HS-27A (cell line): Measurements from ENCODE around the gene HADHA.

Source experiments
- DNase-seq: peaks from one replicate; pipeline ENCODE4 v3.0.0-alpha.2; 2012; ENCODE audit warnings: low read depth, missing footprints

HADHA gene

DNA sequence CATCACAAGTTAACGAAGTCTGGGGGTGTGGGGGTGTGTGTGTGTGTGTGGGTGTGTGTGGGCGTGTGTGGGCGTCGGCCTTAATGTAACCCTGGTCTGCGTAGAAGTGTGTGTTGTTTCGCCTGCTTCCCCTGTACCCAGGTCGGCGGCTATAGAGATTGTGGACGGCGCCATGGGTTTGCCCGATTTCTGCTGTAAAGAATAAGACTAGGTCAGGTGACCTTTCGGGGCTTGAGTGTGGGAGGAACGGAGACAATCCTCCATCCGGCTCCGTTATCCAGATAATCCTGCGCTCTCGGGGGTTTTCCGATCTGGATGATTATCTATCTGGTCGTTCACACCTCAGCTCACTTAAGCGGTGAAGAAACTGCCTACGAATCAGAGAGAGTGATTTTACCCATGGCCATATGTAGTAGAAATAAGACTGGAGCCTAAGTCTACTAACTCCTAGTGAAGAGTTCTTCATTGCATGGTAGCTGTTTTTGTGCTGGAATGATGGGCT, 850 bp upstream of the HADHA start:
- DNase-seq, result no peak

DNA sequence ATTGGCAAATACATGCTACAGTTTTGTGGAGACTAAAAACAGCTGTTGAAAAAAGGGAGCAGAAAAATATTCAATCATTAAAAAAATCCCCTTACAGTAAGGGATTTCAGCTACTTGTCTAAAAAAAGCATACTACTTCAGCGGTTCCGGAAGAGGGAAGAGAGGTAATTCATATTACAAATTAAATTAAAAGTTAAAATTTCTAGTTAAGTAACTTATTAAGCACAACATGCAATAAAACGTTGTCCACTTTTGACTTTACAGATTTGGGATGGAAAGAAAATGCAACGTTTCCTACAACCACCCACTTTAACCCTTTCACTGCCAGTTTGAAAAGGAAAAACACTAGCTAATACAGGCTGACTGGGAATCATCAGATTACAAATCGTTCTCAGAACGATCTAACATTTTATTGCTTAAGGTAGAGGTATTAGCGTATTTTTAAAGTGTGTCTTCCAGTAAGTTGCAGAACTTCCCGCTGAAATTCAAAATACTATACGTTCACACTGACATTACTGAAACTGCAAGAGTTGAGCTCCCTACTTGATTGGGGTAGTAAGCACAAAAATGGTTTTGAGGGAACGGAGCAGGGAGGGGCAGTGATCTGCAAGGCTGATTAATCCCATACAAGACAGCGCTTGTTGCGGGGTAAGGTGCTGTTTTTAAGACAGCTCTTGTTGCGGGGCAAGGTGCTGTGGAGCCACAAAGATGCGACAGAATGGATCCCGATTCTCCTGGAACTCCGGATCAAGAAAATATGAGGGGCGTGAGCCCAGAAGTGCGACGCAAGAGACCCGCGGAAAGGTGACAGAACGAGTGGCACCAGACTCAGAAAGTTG, 743 bp downstream of the HADHA start:
- no peak for DNase-seq

DNA sequence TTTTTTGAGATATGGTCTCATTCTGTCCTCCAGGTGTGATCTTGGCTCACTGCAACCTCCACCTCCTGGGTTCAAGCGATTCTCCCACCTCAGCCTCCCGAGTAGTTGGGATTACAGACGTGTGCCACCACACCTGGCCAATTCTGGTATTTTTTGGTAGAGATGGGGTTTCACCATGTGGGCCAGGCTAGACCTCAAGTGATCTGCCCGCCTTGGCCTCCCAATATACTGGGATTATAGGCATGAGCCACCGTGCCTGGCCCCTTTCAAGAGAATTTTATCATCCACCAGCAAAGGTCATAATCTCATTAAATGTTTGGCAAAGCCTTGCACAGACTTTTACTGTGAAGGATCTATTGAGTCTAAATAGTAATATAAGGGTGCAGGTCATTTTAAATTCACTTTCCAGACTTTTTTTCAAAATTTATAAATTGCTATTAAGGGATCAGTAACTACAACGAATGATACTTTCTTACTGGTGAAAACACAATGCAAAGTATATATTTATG, 2.5 kb downstream of the HADHA start:
- no peak for DNase-seq

DNA sequence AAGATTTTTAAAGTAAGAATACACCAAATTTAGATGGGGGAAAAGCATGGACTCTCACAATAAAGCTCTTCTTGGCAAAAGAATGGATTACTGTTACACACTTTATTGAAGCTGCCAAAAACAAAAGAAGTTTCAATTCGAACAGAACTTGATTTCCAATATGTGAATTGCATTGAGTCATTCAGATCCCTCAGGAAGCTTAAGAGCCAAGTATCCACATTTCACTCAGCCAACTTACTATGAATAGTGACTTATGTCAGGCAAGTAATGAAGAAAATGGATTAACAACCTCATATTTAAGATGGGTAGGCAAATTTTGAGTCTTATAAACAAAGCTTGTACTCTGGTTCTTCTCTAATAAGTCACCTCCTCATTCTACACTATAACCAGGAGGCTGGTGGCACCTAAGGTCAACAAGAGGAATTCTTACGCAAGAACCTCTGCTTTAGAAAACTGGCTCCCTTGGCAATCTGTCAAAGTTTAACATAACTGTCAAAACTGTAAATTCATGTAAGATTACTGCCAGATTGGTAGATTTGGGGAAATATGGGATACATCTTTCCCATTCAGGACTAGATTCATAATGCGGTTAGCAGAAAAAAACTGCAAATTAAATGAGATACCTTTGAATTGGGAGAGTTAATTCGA, 6.0 kb downstream of the HADHA start:
- DNase-seq, result no peak

DNA sequence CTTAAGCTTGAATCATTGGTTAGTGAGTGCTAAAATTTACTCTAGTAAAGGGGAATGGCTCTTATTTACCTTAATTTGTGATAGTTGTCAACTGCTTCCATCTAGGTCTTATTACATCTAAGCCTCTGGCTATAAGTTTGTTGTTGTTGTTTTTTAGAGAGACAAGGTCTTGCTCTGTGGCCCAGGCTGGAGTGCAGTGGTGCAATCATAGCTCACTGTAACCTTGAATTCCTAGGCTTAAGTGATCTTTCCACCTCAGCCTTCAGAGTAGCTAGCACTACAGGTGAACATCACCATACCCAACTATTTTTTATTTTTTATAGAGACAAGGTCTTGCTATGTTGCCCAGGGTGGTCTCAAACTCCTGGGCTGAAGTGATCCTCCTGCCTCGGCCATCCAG, 6.6 kb downstream of the HADHA start:
- no peak for DNase-seq

DNA sequence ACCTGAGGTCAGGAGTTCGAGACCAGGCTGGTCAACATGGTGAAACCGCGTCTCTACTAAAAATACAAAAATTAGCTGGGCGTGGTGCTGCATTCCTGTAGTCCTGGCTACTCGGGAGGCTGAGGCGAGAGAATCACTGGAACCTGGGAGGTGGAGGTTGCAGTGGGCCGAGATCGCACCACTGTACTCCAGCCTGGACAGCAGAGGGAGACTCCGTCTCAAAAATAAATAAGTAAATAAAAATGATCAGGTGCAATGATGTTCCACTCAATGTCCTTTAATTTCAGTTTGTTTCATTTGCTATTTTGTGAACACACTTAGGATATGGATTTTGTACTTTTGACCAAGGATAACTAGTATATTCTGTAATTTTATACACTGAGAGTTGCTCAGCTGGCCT, 9.3 kb downstream of the HADHA start:
- DNase-seq, result no peak

DNA sequence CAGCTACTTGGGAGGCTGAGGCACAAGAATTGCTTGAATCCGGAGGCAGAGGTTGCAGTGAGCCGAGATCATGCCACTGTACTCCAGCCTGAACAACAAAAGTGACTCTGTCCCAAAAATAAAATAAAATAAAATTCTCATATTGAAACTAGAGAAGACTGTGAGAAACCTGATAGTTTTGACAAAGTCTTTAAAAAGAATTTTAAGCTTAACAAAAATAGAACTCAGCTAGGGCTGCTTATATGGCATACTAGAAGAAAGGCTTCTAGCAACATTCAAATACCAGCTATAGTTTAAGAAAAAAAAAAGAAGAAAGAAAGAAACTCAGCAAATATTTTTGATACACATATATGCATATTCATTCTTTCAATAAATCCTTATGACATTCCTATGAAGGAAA, 13.6 kb downstream of the HADHA start:
- DNase-seq, result no peak

DNA sequence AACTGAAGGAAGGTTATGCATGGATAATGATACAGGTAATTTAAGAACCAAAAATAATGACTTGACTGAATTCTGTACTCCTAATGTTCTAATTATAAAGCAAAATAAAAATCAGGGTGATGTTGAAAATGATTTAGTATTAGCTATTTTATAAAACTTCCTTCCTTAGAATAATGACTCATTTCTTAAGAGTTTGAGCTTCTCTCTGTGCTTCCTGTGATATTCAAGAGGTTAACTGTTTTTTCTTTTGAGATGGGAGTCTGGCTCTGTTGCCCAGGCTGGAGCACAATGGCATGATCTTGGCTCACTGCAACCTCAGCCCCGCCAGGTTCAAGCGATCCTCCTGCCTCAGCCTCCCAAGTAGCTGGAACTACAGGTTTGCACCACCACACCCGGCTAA, 14.8 kb downstream of the HADHA start:
- DNase-seq, result no peak

DNA sequence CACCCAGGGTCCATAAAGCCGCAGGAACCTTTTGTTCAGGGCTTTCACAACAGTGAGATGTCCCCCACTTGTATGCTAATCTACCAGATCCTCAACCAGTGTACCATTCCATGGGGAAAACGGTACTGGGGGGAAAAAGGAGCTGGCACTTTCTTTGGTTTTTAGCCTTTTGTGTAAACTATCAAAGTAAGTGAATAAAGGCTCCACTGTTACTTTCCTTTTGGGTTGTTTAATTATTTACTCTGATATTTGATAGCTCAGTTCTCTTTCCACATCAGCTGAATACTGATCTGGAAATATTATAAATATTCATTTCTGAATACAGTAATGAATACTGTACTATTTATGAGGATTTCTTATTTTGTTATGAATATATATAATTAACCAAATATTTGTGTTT, 20.3 kb downstream of the HADHA start:
- DNase-seq, result no peak

DNA sequence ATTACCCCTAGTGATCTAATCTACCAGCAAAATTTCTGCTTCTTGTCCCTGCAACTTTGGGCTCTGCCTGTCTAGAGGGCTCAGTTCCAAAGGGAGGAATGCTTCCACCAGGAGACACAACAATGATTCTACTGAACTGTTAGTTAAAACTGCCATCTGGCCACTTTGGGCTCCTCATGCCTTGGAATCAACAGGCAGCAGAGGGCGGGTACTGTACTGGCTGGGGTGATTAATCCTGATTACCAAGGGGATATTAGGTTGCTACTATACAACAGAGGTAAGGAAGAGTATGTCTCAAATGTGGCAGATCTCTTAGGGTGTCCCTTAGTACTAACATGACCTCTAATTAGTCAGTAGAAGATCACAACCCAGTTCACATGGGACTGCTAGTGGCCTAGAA, 21.4 kb downstream of the HADHA start:
- DNase-seq, result no peak

DNA sequence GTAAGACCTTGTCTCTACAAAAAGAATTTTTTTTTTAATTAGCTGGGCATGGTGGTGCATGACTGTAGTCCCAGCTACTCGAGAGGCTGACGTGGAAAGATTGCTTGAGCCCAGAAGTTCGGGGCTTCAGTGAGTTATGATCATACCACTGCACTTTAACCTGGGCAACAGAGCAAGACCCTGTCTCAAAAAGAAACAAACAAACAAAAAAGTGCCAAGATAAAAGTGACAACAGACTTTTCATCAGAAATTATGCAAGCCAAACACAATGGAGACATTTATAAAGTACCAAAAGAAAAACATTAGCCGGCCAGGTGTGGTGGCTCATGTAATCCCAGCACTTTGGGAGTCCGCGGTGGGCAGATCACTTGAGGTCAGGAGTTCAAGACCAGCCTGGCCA, 26.7 kb downstream of the HADHA start:
- no peak for DNase-seq

DNA sequence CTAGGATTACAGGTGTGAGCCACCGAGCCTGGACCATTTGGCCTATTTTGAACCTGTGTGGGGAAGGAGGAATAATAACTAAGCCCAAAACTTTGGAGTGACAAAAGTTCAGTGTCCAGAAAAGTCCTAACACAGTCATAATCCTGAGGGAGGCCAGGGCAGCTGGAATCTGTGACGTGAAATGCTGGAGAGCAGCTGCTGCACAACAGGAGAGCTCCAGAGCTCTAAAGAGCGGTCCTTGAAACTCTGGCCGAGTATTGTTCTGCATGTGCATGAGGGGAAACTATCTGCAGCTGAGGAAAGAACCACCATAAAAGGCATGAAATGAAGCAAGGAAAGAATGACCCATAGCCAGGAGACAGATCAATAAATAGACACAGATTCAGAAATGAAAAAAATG, 27.8 kb downstream of the HADHA start:
- DNase-seq, result no peak

DNA sequence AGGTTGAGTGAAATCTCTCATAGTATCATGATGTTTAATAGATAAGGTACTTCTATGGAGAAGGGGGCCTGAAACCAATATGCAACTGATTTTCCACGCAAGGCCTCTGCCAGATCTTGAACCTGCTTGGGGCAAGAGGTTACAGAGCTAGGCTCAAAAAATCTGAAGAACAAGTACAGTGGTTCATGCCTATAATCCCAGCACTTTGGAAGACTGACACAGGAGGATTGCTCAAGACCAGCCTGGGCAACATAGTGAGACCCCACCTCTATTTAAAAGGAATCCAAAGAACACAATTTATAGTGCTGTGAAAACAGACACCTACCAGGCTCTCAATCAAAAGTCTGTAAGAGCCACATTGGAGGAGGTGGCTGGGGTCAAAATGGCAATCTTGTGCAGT, 28.6 kb downstream of the HADHA start:
- no peak for DNase-seq

DNA sequence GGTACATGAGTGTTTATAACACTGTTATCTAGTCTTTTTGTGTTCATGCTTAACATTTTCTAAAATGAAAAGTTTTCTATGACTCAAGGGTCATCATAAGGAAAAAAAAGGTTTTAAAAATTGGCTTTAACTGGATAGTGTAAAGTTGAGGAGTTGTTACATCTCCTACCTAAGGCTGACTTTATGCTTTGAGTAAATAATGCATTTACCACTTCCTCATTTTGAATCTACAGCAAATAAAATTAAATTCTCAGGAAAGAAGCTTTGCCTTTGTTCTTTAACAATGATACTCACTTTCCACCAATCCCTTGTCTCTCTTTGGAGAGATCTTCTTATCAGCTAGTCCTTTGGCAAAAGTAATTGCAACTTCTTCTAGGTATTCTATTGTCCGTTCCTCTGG, 29.7 kb downstream of the HADHA start:
- no peak for DNase-seq

DNA sequence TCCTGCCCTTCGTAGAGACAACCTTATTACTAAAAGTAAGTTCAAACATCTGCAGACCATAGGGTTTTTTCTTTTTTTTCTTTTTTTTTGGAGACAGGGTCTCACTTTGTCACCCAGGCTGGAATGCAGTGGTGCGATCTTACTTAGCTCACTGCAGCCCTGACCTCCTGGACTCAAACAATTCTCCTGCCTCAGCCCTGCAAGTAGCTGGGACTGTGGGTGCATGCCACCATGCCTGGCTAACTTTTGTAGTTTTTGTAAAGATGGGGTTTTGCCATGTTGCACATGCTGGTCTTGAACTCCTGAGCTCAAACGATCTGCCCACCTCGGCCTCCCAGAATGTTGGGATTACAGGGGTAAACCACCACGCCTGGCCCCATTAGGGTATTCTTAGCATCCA, 32.4 kb downstream of the HADHA start:
- DNase-seq, result no peak

DNA sequence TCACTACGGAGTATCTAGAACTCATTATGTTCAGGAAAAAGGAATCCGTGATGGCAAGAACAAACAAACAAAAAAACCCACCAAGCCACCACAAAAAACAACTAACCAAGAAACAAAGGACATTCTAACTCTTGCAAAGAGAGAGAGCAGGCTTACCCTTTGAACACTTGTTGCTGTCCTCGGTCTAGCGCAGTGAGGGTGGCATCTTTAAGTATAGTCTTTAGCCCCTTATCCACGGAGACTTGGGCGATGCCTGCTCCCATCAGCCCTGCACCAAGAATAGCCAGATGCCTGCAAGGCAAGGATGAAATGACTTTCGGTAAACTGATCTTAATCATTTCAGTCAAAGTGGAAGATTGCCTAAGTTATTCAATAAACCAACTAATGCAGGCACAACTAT, 40.5 kb downstream of the HADHA start:
- DNase-seq, result no peak

DNA sequence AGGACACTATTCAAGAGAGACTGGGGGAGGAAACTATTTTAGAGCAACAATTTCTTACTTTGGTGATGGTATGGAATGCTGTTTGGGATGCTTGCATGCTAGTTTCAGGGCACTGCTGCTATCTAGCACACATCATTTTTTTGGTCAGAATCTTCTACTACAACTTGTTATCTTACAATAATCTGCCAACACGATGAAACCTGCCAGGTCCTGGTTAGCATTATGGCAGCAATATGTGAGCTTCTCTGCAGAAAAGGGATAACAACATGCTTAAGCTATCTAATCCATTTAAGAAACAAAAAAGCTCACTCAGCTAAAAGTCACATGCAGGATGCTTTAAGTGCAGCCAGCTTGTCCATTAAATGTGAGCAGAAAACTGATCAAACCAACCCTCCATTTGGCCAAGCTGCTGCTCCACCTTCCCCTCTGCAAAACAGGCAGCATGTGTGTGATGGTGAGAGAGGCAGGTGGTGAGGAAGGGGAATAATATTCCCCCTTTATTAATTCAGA, 41.4 kb downstream of the HADHA start:
- DNase-seq, result no peak

DNA sequence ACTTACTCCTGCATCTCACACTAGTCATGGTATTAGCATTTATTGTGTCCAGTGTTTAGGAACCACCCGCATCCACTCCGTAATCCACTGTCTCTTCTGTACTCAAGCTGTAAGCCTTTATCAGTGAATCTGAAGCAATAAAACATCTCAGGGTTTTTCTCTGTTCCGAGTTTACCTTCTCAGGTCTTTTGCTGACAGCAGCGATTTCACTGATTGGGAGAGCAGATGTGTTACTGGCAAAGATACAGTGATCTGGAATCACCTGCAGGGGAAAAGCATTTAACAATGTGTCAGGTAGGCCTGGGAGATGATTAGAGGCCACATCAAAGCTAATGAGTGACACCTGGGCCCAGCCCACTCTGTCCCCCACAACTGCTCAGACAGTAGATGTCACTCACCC, 46.9 kb downstream of the HADHA start:
- no peak for DNase-seq

DNA sequence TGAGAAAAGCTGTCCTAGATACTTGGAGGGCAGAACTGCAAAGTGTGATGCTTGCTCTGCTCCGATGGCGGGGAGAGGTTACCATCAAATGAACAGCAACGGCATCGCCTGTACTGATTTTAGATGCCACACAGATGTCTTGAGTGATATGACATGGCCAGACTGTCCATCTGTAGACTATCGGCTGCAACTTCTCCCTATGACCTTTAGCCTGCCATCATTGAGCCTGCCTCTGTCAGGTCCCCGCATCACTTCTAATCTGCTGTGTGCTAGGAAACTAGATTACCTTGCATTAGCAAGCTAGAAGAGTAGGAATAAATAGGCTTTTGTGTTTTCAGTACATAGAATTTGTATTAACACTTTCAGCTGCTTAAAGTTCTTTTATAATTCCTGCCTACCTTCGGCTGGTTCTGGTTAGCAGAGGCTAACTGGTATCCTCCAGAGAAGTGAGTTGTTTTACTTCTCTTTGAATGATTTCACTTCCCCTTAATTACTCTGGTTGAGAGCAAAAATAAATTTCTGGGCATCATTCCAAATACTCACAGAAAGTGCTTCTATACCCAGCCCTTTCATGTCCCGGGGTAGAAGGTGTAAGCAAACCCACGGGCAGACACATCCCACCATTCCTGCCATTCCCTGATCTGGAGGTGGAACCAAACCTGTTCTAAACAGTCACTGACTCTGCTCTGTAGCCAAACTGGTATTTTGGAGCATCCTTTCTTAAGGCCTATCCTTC, 47.6 kb downstream of the HADHA start:
- DNase-seq, result no peak

DNA sequence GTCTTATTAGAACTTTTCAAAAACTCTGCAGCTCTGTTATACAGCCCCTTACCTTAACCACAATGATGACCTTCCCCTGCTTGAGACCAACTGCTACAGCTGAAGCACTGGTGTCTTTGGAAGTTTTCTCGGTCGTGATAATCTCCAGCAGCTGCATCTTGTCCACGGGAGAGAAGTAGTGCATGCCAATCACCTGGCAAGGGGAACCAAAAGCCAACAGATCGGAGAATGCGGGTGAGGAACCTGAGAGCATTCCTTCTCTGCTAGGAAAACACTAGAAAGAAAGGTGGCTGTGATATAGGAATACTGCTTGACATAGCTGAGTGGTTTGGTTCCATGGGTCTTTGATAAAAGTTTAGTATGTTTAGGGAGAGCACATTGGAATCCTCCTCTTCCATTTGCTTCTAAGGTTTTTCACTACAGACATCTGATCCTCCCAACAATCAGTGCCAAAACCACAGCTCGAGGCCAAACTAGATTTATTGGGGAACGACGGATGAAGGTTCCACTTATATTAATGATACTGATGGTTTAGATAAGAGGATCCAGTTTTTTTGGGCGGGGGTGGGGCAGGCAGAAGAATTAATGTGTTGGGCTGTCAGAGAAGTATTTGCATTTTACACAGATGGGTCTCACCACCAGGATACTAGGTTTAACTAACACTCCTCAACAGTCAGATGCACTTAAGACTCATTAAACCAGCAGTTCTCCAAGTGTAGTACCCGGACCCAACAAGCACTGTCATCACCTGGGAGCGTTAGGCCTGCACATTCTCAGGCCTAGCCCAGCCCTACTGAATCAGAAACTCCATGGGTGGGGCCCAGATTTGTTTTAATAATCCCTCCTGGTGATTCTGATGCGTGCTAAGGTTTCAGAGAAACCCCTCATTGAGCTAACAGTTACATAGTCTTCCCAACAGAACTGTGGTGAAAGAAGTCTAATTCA, 49.1 kb downstream of the HADHA start:
- DNase-seq, result no peak

DNA sequence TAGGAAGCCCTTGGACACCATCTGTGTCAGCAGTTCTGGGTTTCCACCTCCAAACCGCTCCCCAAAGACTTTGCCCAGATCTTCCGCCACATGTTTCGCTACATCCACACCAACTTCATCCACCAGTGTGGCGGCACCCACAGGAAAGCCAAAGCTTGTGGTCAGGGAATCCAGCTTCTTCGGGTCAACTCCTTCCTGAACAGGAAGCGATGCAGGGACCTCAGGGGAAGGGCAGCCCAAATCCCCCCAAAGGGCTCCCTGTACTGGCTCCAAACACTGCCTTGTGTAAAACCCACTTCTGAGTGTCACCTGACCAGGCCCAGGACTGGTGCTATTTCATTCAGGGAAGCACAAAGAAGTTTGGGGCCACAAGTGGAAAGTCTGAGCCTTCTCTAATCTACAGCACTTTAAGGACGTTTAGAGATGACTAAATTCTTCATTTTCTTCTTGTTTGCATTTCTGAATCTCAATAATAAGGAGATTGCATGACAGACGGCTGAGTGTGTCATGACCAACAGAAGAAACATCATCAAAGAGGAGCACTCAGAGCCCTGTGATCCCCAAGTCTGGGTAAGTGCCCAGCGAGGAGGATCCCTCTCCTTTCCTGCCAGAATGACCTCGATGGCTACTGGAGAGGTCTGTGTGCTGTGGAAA, 50.7 kb downstream of the HADHA start:
- DNase-seq, result no peak
